Ovary (tissue), 9 donors: ENCODE data around the gene TENT4B. TPM values are rescaled to one million over a fixed set of nuclear protein-coding genes. Genes with fewer than 3 reads are reported as not detected.

Experiments
- DNase-seq, 5 donors: peaks; one replicate each; pipeline ENCODE4 v3.0.0-alpha.2; 2019 to 2020
- H3K27ac ChIP-seq, 2 donors: fragments of 200-600 bp; one replicate each; pipeline versions ENCODE4 v1.5.1 to v1.8.0; 2019 to 2022
- H3K27me3 ChIP-seq: fragments of 200-600 bp; one replicate; pipeline ENCODE4 v1.8.0; 2022
- H3K36me3 ChIP-seq: fragments of 200-600 bp; sonication (generic); one replicate; pipeline ENCODE4 v1.5.1; 2019
- H3K4me1 ChIP-seq: one replicate; pipeline ENCODE4 v1.8.1; 2013; ENCODE audit warnings: mild to moderate bottlenecking, moderate library complexity; ENCODE audit not compliant: insufficient read depth
- H3K4me3 ChIP-seq: fragments of 200-600 bp; sonication (generic); one replicate; pipeline ENCODE4 v1.5.1; 2017
- H3K9me3 ChIP-seq, 2 donors: fragments of 200-600 bp in 1 of 2; sonication (generic) in 1 of 2; one replicate each; pipeline versions ENCODE4 v1.5.1 to v1.8.1; 2013 to 2019; ENCODE audit warnings: mild to moderate bottlenecking in 1 of 2, moderate library complexity in 1 of 2
- CTCF ChIP-seq, 3 donors: fragments of 450-650 bp in 2 of 3; fragments of 200-600 bp in 1 of 3; IDR thresholded peaks; one replicate each; pipeline versions ENCODE4 v1.5.1 to v1.8.0; 2016 to 2022; ENCODE audit warnings: antibody characterized with exemption in 3 of 3, mild to moderate bottlenecking in 1 of 3
- EP300 ChIP-seq: sonication (generic); formaldehyde crosslinking; IDR thresholded peaks from one replicate; pipeline ENCODE4 v1.6.1; 2017; ENCODE audit warnings: antibody characterized with exemption
- POLR2A ChIP-seq: fragments of 450-650 bp; IDR thresholded peaks from one replicate; pipeline ENCODE4 v1.6.1; 2017; ENCODE audit warnings: antibody characterized with exemption, mild to moderate bottlenecking, moderate library complexity
- WGBS, 3 donors: extraction: QIAGEN DNeasy Blood & Tissue Kit in 1 of 3; methylation state at CpG; one replicate each; pipeline versions ENCODE4 v1.1.5 to v1.1.7; 2013 to 2017; 5-methylcytosine and 5-hydroxymethylcytosine counted together
- intact Hi-C, 4 donors: fragments of 100-400 bp; cut with DNase I; formaldehyde crosslinking; loops; one replicate each; pipeline versions ENCODE4 v1.11.0 to v1.15.1; 2022 to 2023
- polyA plus RNA-seq, 2 donors: library from polyadenylated mRNA; stranded (reverse); fragments of 200-250 nt in 1 of 2; fragments of 350-450 nt in 1 of 2; fragmentation: Illumina TruSeq in 1 of 2; extraction: RNeasy Lipid Tissue Mini Kit (QIAGEN cat#74804) in 1 of 2; gene quantifications; one replicate each; pipeline ENCODE4 v1.2.3, GENCODE V29; 2013 to 2014
- total RNA-seq, 7 donors: library from RNA; depleted of rRNA in 2 of 7; stranded (reverse); fragments of >200 nt in 2 of 7; fragmentation: NEBNext Ultra II Directional in 3 of 7; extraction: Animal tissue kit (Norgen Biotek cat#: 25700) in 3 of 7; gene quantifications; one replicate each; pipeline versions ENCODE4 v1.1.0 to v1.2.4, GENCODE V29; 2016 to 2023
- donor health status: DM: no; HTN: no; CAD: no; lungs with moderate emphysema.
- donor health status: DM: no; HTN: no; CAD: no.
- donor health status: Bipolar disorder and iron deficiency.
- donor health status: DM: yes; HTN: yes; CAD: no.
- donor health status: DM: no; HTN: no; CAD: no.
- donor health status: DM: yes; HTN: yes; CAD: no.

The TENT4B gene
- total and polyA plus RNA-seq, 9 donors = 5.3 to 17.7 (median 12.3) TPM

GRCh38 chr16:50151756-50152155, 1.4 kb upstream of the TENT4B start:
- WGBS, 3 donors = 90% methylated on average over 11 of the region's 11 CpGs
- intact Hi-C loops = loop anchor here in 3 of 4 donors (5.0 to 10.0 kb wide), 3 partner anchors 53 to 127 kb away; partner anchors contain the start of gene CNEP1R1 (in 1 of the 3)
- Histone ChIP-seq H3K27me3 (no peaks in the 10 kb centered on the region), H3K27ac (peak overlapping the region in 1 of 2 donors; percentile 99), H3K4me1 (peaks cover 4% of the 10 kb centered on the region), H3K4me3 (no peak overlapping the region), H3K36me3 (no peaks in the 10 kb centered on the region), H3K9me3 (no peaks in the 10 kb centered on the region)
- peak in 3 of 5 donors; percentile 37 to 42 (median 40) for DNase-seq
- TF ChIP-seq CTCF (IDR thresholded peaks at IDR 0.05) (no peak), POLR2A (no peak), EP300 (no peak)

- intact Hi-C loops = loop anchor here in 3 of 4 donors (5.0 to 10.0 kb wide), 3 partner anchors 52 to 128 kb away; partner anchors contain the start of gene CNEP1R1 (in 1 of the 3)
- H3K27me3 ChIP-seq = no peaks in the 10 kb centered on the region
- no peaks in the 10 kb centered on the region for H3K36me3 ChIP-seq
- TF ChIP-seq CTCF (IDR thresholded peaks at IDR 0.05) (no peak), POLR2A (no peak), EP300 (no peak)
- WGBS, 3 donors = 0% methylated on average over 24 of the region's 24 CpGs
- peak overlapping the region; percentile 76 to 99 for H3K27ac ChIP-seq
- peak overlapping the region; percentile 80 for H3K4me3 ChIP-seq
- no peaks in the 10 kb centered on the region for H3K9me3 ChIP-seq
- peaks cover 6% of the 10 kb centered on the region for H3K4me1 ChIP-seq
- DNase-seq = peak in 1 of 5 donors; percentile 48
These were observed 727 bp upstream of the TENT4B start for GRCh38 chr16:50152351-50152806.

- H3K4me1 ChIP-seq = peaks cover 8% of the 10 kb centered on the region
- DNase-seq = peak in 4 of 5 donors; percentile 18 to 54 (median 34)
- no peak for TF ChIP-seq CTCF (IDR thresholded peaks at IDR 0.05)
- TF ChIP-seq POLR2A = no peak
- TF ChIP-seq EP300 = no peak
- intact Hi-C loops = loop anchor here in 3 of 4 donors (5.0 to 10.0 kb wide), 3 partner anchors 51 to 129 kb away; partner anchors contain the start of gene CNEP1R1 (in 1 of the 3)
- peak overlapping the region; percentile 80 for H3K4me3 ChIP-seq
- H3K27ac ChIP-seq = peak overlapping the region; percentile 62 to 99
- no peaks in the 10 kb centered on the region for H3K9me3 ChIP-seq
- 0 to 2% (median 1%) methylated on average over 60 to 89 of the region's 89 CpGs for WGBS, 3 donors
- H3K36me3 ChIP-seq = no peaks in the 10 kb centered on the region
- H3K27me3 ChIP-seq = no peaks in the 10 kb centered on the region
These were observed 702 bp downstream of the TENT4B start for GRCh38 chr16:50153596-50154419.

GRCh38 chr16:50154420-50154950, 1.4 kb downstream of the TENT4B start:
- Histone ChIP-seq H3K36me3 (no peaks in the 10 kb centered on the region), H3K27ac (peak overlapping the region; percentile 13 to 62), H3K4me3 (peak overlapping the region; percentile 80), H3K4me1 (peaks cover 13% of the 10 kb centered on the region), H3K9me3 (no peaks in the 10 kb centered on the region), H3K27me3 (no peaks in the 10 kb centered on the region)
- WGBS, 3 donors = 11 to 12% (median 11%) methylated on average over 10 of the region's 10 CpGs
- TF ChIP-seq POLR2A = no peak
- TF ChIP-seq EP300 = no peak
- no peak for TF ChIP-seq CTCF (IDR thresholded peaks at IDR 0.05)
- intact Hi-C loops = loop anchor here in 3 of 4 donors (5.0 to 10.0 kb wide), 3 partner anchors 50 to 130 kb away; partner anchors contain the start of gene CNEP1R1 (in 1 of the 3)
- peak in 1 of 5 donors; percentile 21 for DNase-seq
